IPS-18c (cell line): Measurements from ENCODE around the gene TMEM247.
"Not testable (repeated sequence)": the region's sequence is repeated elsewhere in the genome, so short reads cannot be mapped to it uniquely, and the experiment has no call there.

Experiments used
- H3K4me3 ChIP-seq: 2 replicates; pipeline ENCODE4 v1.7.0; 2013; ENCODE audit warnings: low read depth, mild to moderate bottlenecking, low read length, moderate library complexity; ENCODE audit not compliant: insufficient read depth
- H3K9me3 ChIP-seq: one replicate; pipeline ENCODE4 v1.6.1; 2013; ENCODE audit warnings: mild to moderate bottlenecking, low read length, moderate library complexity; ENCODE audit not compliant: control insufficient read depth, insufficient read depth

Gene TMEM247

GRCh38 chr2:46448641-46449040 lies 30.7 kb upstream of the TMEM247 start:
- Histone ChIP-seq H3K4me3 (no peak overlapping the region), H3K9me3 (no peaks in the 10 kb centered on the region)

GRCh38 chr2:46449700-46450099 lies 29.7 kb upstream of the TMEM247 start:
- Histone ChIP-seq H3K9me3 (no peaks in the 10 kb centered on the region), H3K4me3 (no peak overlapping the region)

- Histone ChIP-seq H3K4me3 (no peak overlapping the region), H3K9me3 (no peaks in the 10 kb centered on the region)
Measured at GRCh38 chr2:46451131-46451711, 28.1 kb upstream of the TMEM247 start.

GRCh38 chr2:46456789-46457188 lies 22.6 kb upstream of the TMEM247 start:
- no peak overlapping the region for H3K4me3 ChIP-seq
- H3K9me3 ChIP-seq: no peaks in the 10 kb centered on the region

GRCh38 chr2:46458763-46459500 lies 20.4 kb upstream of the TMEM247 start:
- Histone ChIP-seq H3K4me3 (no peak overlapping the region), H3K9me3 (no peaks in the 10 kb centered on the region)

- no peak overlapping the region for H3K4me3 ChIP-seq
- no peaks in the 10 kb centered on the region for H3K9me3 ChIP-seq
Measured at GRCh38 chr2:46459694-46460093, 19.7 kb upstream of the TMEM247 start.

- H3K9me3 ChIP-seq: no peaks in the 10 kb centered on the region
- H3K4me3 ChIP-seq: no peak overlapping the region
Measured at GRCh38 chr2:46460241-46460921, 19.0 kb upstream of the TMEM247 start.

GRCh38 chr2:46461011-46461674 lies 18.2 kb upstream of the TMEM247 start:
- Histone ChIP-seq H3K4me3 (no peak overlapping the region), H3K9me3 (no peaks in the 10 kb centered on the region)

GRCh38 chr2:46461709-46462171 lies 17.6 kb upstream of the TMEM247 start:
- no peak overlapping the region for H3K4me3 ChIP-seq
- no peaks in the 10 kb centered on the region for H3K9me3 ChIP-seq

GRCh38 chr2:46462936-46463335 lies 16.4 kb upstream of the TMEM247 start:
- Histone ChIP-seq H3K4me3 (no peak overlapping the region), H3K9me3 (no peaks in the 10 kb centered on the region)

- H3K4me3 ChIP-seq: no peak overlapping the region
- H3K9me3 ChIP-seq: no peaks in the 10 kb centered on the region
Measured at GRCh38 chr2:46469116-46469515, 10.2 kb upstream of the TMEM247 start.

- Histone ChIP-seq H3K4me3 (no peak overlapping the region), H3K9me3 (no peaks in the 10 kb centered on the region)
Measured at GRCh38 chr2:46469700-46470099, 9.7 kb upstream of the TMEM247 start.

- Histone ChIP-seq H3K4me3 (no peak overlapping the region), H3K9me3 (no peaks in the 10 kb centered on the region)
Measured at GRCh38 chr2:46470114-46470628, 9.2 kb upstream of the TMEM247 start.

GRCh38 chr2:46471019-46471583 lies 8.3 kb upstream of the TMEM247 start:
- H3K9me3 ChIP-seq: no peaks in the 10 kb centered on the region

GRCh38 chr2:46471697-46472096 lies 7.7 kb upstream of the TMEM247 start:
- Histone ChIP-seq H3K9me3 (no peaks in the 10 kb centered on the region), H3K4me3 (no peak overlapping the region)

More at GRCh38 chr2:46471019-46471583, 8.3 kb upstream of the TMEM247 start:
- no peak overlapping the region for H3K4me3 ChIP-seq

GRCh38 chr2:46472165-46472564 lies 7.2 kb upstream of the TMEM247 start:
- not testable (repeated sequence) for H3K9me3 ChIP-seq, H3K4me3 ChIP-seq

GRCh38 chr2:46477462-46477861 lies 1.9 kb upstream of the TMEM247 start:
- not testable (repeated sequence) for H3K9me3 ChIP-seq, H3K4me3 ChIP-seq
